Liver (tissue), 3 donors: ENCODE results near the gene PEX14.
A peak's percentile ranks its signal among the peaks of the same experiment; 100 is the strongest.

Experiments
- CTCF ChIP-seq: fragments of 150-350 bp; IDR thresholded peaks from 2 replicates; pipeline ENCODE4 v1.5.1; 2017; ENCODE audit warnings: improper control_type of control experiment, low read depth, low read length; ENCODE audit not compliant: missing input control
- EGR1 ChIP-seq, 2 donors: IDR thresholded peaks; 2 replicates each; pipeline ENCODE4 v1.6.1; 2016 to 2018; ENCODE audit warnings: antibody characterized with exemption in 2 of 2, low read depth in 2 of 2
- HNF4A ChIP-seq, 2 donors: conservative IDR thresholded peaks; 2 replicates each; pipeline ENCODE4 v1.6.1; 2016; ENCODE audit warnings: antibody characterized with exemption in 2 of 2, mild to moderate bottlenecking in 2 of 2
- REST ChIP-seq: IDR thresholded peaks from 2 replicates; pipeline ENCODE4 v1.6.1; 2016; ENCODE audit warnings: antibody characterized with exemption, mild to moderate bottlenecking
- RXRA ChIP-seq, 2 donors: IDR thresholded peaks; 2 replicates each; pipeline ENCODE4 v1.6.1; 2017 to 2018; ENCODE audit warnings: antibody characterized with exemption in 2 of 2, mild to moderate bottlenecking in 1 of 2
- YY1 ChIP-seq: IDR thresholded peaks from 2 replicates; pipeline ENCODE4 v1.6.1; 2016; ENCODE audit warnings: antibody characterized with exemption, mild to moderate bottlenecking
- donor health status: healthy.
- donor health status: healthy.

GRCh38 chr1:10432910-10433700 is 41.6 kb upstream of the PEX14 start:
- TF ChIP-seq CTCF (no peak), EGR1 (IDR thresholded peaks at IDR 0.05; ENCODE audit: low read depth in 2 of 2) (no peak), RXRA (IDR thresholded peaks at IDR 0.05) (no peak), HNF4A (conservative IDR thresholded peaks at IDR 0.05) (peak in 1 of 2 donors; percentile 4), YY1 (no peak), REST (no peak)
